PC-9 (cell line): ENCODE measurements around the gene COMT. TPM values are rescaled to one million over a fixed set of nuclear protein-coding genes. Genes with fewer than 3 reads are reported as not detected.

Experiments
- BruUV-seq: library from RNA; stranded (reverse); fragments of 400-500 nt; replicated peaks from 2 replicates; lab custom pipeline; 2021; lab: Mats Ljungman, UMichigan
- CTCF ChIA-PET: fragments of 300-600 bp; sonication (Branson Sonifier 250); formaldehyde crosslinking; loops from one replicate; lab custom pipeline; 2022; ENCODE audit warnings: antibody characterized with exemption; lab: Charles Lee
- POLR2A ChIA-PET: fragments of 300-600 bp; sonication (Branson Sonifier 250); formaldehyde crosslinking; loops from one replicate; lab custom pipeline; 2022; ENCODE audit warnings: antibody characterized with exemption; ENCODE audit not compliant: unreplicated experiment; lab: Charles Lee
- DNase-seq, 2 experiments: peaks; one replicate each; pipeline versions ENCODE4 v3.0.0 to v3.0.0-alpha.2; 2015 to 2022; ENCODE audit warnings: mixed read lengths in 1 of 2
- H2AFZ ChIP-seq: fragments of 200-600 bp; sonication (generic); 2 replicates; pipeline ENCODE4 v1.8.1; 2017; ENCODE audit warnings: antibody characterized with exemption
- H3F3A ChIP-seq: fragments of 200-600 bp; sonication (generic); 2 replicates; pipeline ENCODE4 v1.8.1; 2017; ENCODE audit warnings: antibody characterized with exemption, mild to moderate bottlenecking, low read depth; ENCODE audit not compliant: insufficient read depth
- H3K27ac ChIP-seq: fragments of 200-600 bp; sonication (generic); 2 replicates; pipeline ENCODE4 v1.6.1; 2016; ENCODE audit warnings: mixed run types
- H3K27me3 ChIP-seq: fragments of 200-600 bp; sonication (generic); 2 replicates; pipeline ENCODE4 v1.6.1; 2016; ENCODE audit warnings: low read depth, mixed run types; ENCODE audit not compliant: insufficient read depth
- H3K36me3 ChIP-seq: fragments of 200-600 bp; sonication (generic); 2 replicates; pipeline ENCODE4 v1.6.1; 2016; ENCODE audit warnings: low read depth, mixed run types
- H3K4me1 ChIP-seq: fragments of 200-600 bp; sonication (generic); replicated peaks from 2 replicates; pipeline ENCODE4 v1.6.1; 2016; ENCODE audit warnings: mixed run types; ENCODE audit not compliant: insufficient read depth
- H3K4me2 ChIP-seq: fragments of 200-600 bp; sonication (generic); 2 replicates; pipeline ENCODE4 v1.6.1; 2017; ENCODE audit warnings: mixed run types
- H3K4me3 ChIP-seq: fragments of 200-600 bp; sonication (generic); 2 replicates; pipeline ENCODE4 v1.6.1; 2016; ENCODE audit warnings: mixed run types
- H3K79me2 ChIP-seq: fragments of 200-600 bp; sonication (generic); 2 replicates; pipeline ENCODE4 v1.6.1; 2017; ENCODE audit warnings: low read depth, mixed run types
- H3K9me2 ChIP-seq: fragments of 200-600 bp; sonication (generic); 2 replicates; pipeline ENCODE4 v1.8.1; 2017; ENCODE audit warnings: mild to moderate bottlenecking; ENCODE audit not compliant: insufficient read depth
- H3K9me3 ChIP-seq: fragments of 200-600 bp; sonication (generic); 2 replicates; pipeline ENCODE4 v1.8.1; 2016; ENCODE audit warnings: low read depth; ENCODE audit not compliant: insufficient read depth
- H4K20me1 ChIP-seq: fragments of 200-600 bp; sonication (generic); 2 replicates; pipeline ENCODE4 v1.8.1; 2017; ENCODE audit not compliant: insufficient read depth
- CTCF ChIP-seq: fragments of 200-600 bp; sonication (generic); conservative IDR thresholded peaks from 2 replicates; pipeline ENCODE4 v1.6.1; 2017; ENCODE audit warnings: mixed run types, antibody characterized with exemption, mild to moderate bottlenecking, moderate library complexity
- EZH2 ChIP-seq: fragments of 200-600 bp; sonication (generic); IDR thresholded peaks from 2 replicates; pipeline ENCODE4 v1.8.0; 2017; ENCODE audit warnings: antibody characterized with exemption, low read depth
- intact Hi-C: fragments of 100-400 bp; cut with micrococcal nuclease; formaldehyde crosslinking; loops from one replicate; pipeline ENCODE4 v1.10.0; 2022; ENCODE audit not compliant: unreplicated experiment
- total RNA-seq: library from RNA; stranded (reverse); gene quantifications from 2 replicates; pipeline ENCODE4 v1.2.3, GENCODE V29; 2021

Gene COMT
- total RNA-seq, 1 experiment from 2014 or later, result 99.9 TPM

- Histone ChIP-seq H2AFZ (no peak overlapping the region), H3K4me2 (no peak overlapping the region), H3K27me3 (no peaks in the 10 kb centered on the region), H4K20me1 (no peaks in the 10 kb centered on the region), H3K27ac (no peak overlapping the region), H3F3A (no peaks in the 10 kb centered on the region), H3K9me3 (no peaks in the 10 kb centered on the region), H3K4me1 (no peaks in the 10 kb centered on the region), H3K36me3 (no peaks in the 10 kb centered on the region), H3K79me2 (no peaks in the 10 kb centered on the region), H3K9me2 (no peaks in the 10 kb centered on the region), H3K4me3 (no peak overlapping the region)
- CTCF ChIA-PET, result no interaction called here
- POLR2A ChIA-PET, result no interaction called here
- BruUV-seq, result no TSS peak
- no peak for DNase-seq
- intact Hi-C loops, result no loop called here
- TF ChIP-seq CTCF (no peak), EZH2 (no peak)
Measured at GRCh38 chr22:20009582-20010306, 68.2 kb downstream of the COMT start.

- Histone ChIP-seq H3K9me3 (no peaks in the 10 kb centered on the region), H3K36me3 (no peaks in the 10 kb centered on the region), H3K27ac (no peak overlapping the region), H4K20me1 (no peaks in the 10 kb centered on the region), H3K27me3 (no peaks in the 10 kb centered on the region), H3K4me2 (no peak overlapping the region), H3K9me2 (no peaks in the 10 kb centered on the region), H3K4me1 (no peaks in the 10 kb centered on the region), H3K79me2 (no peaks in the 10 kb centered on the region), H3F3A (no peaks in the 10 kb centered on the region), H3K4me3 (no peak overlapping the region), H2AFZ (no peak overlapping the region)
- intact Hi-C loops, result no loop called here
- ChIA-PET POLR2A (no interaction called here), CTCF (no interaction called here)
- no peak for DNase-seq
- BruUV-seq, result no TSS peak
- TF ChIP-seq EZH2 (no peak), CTCF (no peak)
Measured at GRCh38 chr22:20010307-20011122, 68.9 kb downstream of the COMT start.

GRCh38 chr22:20011123-20011992 lies 69.8 kb downstream of the COMT start:
- ChIA-PET CTCF (no interaction called here), POLR2A (no interaction called here)
- DNase-seq, result no peak
- H3F3A ChIP-seq, result no peaks in the 10 kb centered on the region
- no peaks in the 10 kb centered on the region for H3K9me3 ChIP-seq
- H3K36me3 ChIP-seq, result no peaks in the 10 kb centered on the region
- no peaks in the 10 kb centered on the region for H3K9me2 ChIP-seq
- no peaks in the 10 kb centered on the region for H3K27me3 ChIP-seq
- no peaks in the 10 kb centered on the region for H4K20me1 ChIP-seq
- TF ChIP-seq EZH2, result no peak
- no peak for TF ChIP-seq CTCF
- no peaks in the 10 kb centered on the region for H3K79me2 ChIP-seq
- H3K4me2 ChIP-seq, result no peak overlapping the region
- H3K4me1 ChIP-seq, result no peaks in the 10 kb centered on the region
- intact Hi-C loops, result no loop called here
- H2AFZ ChIP-seq, result no peak overlapping the region
- no peak overlapping the region for H3K27ac ChIP-seq
- H3K4me3 ChIP-seq, result no peak overlapping the region
- BruUV-seq, result no TSS peak
